Lower leg skin (tissue), 4 donors: ENCODE data around the gene ZSCAN21. TPM values are rescaled to one million over a fixed set of nuclear protein-coding genes. Genes with fewer than 3 reads are reported as not detected.

ENCODE experiments used
- DNase-seq, 2 donors: peaks; one replicate each; pipeline ENCODE4 v3.0.0-alpha.2; 2019; ENCODE audit warnings: low spot score in 2 of 2
- H3K4me3 ChIP-seq: fragments of 200-600 bp; sonication (generic); 2 replicates; pipeline ENCODE4 v1.5.1; 2017; ENCODE audit warnings: mild to moderate bottlenecking, low read depth; ENCODE audit not compliant: poor library complexity, severe bottlenecking
- CTCF ChIP-seq, 3 donors: fragments of 450-650 bp; IDR thresholded peaks; one replicate each; pipeline ENCODE4 v1.5.1; 2016; ENCODE audit warnings: antibody characterized with exemption in 3 of 3, mild to moderate bottlenecking in 3 of 3, moderate library complexity in 2 of 3
- POLR2A ChIP-seq, 2 donors: fragments of 450-650 bp; IDR thresholded peaks; one replicate each; pipeline ENCODE4 v1.6.1; 2016 to 2017; ENCODE audit warnings: antibody characterized with exemption in 2 of 2, mild to moderate bottlenecking in 1 of 2, moderate library complexity in 1 of 2
- WGBS, 2 donors: methylation state at CpG; one replicate each; pipeline ENCODE4 v1.1.5; 2018; 5-methylcytosine and 5-hydroxymethylcytosine counted together
- intact Hi-C: fragments of 100-400 bp; cut with DNase I; formaldehyde crosslinking; loops from one replicate; pipeline ENCODE4 v1.15.0; 2023; ENCODE audit warnings: low total_unique reads
- total RNA-seq, 4 donors: library from RNA; depleted of rRNA; stranded (reverse); fragments of >200 nt; gene quantifications; one replicate each; pipeline ENCODE4 v1.1.0, GENCODE V29; 2016

ZSCAN21 gene
- total RNA-seq, 4 donors from 2014 or later, result 13.2 to 25.5 (median 21.4) TPM

GRCh38 chr7:100057006-100057405 is 7.4 kb downstream of the ZSCAN21 start:
- DNase-seq, result no peak
- H3K4me3 ChIP-seq, result no peak overlapping the region
- intact Hi-C loops, result loop anchor here (10.0 kb wide), 1 partner anchor 62 kb away; no protein-coding TSS in a partner anchor
- 95 to 96% methylated on average over 10 of the region's 10 CpGs for WGBS, 2 donors
- TF ChIP-seq POLR2A (IDR thresholded peaks at IDR 0.05), result no peak
- no peak for TF ChIP-seq CTCF (IDR thresholded peaks at IDR 0.05)

DNA sequence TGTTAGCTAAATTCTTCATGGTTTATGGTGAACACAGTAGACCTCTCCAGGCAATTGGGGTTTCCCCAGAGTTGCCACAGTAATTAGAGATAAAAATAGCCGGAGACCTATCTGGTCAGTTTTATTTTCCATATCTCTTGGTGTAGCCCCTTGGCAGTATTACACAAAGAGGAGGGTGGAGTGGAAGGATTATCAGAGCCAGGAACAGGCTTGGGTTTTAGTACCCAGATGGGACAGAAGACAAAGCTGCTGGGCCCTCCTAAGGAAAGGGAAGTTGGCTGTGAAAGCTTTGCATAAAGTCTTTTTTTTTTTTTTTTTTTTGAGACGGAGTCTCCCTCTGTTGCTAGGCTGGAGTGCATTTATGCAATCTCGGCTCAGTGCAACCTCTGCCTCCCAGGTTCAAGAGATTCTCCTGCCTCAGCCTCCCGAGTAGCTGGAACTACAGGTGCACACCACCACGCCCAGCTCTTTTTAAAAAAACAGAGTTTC is 9.7 kb downstream of the ZSCAN21 start:
- 81 to 87% methylated on average over 5 of the region's 5 CpGs for WGBS, 2 donors
- no peak overlapping the region for H3K4me3 ChIP-seq
- DNase-seq, result no peak
- intact Hi-C loops, result loop anchor here (10.0 kb wide), 1 partner anchor 64 kb away; no protein-coding TSS in a partner anchor
- TF ChIP-seq POLR2A (IDR thresholded peaks at IDR 0.05) (no peak), CTCF (IDR thresholded peaks at IDR 0.05) (no peak)

DNA sequence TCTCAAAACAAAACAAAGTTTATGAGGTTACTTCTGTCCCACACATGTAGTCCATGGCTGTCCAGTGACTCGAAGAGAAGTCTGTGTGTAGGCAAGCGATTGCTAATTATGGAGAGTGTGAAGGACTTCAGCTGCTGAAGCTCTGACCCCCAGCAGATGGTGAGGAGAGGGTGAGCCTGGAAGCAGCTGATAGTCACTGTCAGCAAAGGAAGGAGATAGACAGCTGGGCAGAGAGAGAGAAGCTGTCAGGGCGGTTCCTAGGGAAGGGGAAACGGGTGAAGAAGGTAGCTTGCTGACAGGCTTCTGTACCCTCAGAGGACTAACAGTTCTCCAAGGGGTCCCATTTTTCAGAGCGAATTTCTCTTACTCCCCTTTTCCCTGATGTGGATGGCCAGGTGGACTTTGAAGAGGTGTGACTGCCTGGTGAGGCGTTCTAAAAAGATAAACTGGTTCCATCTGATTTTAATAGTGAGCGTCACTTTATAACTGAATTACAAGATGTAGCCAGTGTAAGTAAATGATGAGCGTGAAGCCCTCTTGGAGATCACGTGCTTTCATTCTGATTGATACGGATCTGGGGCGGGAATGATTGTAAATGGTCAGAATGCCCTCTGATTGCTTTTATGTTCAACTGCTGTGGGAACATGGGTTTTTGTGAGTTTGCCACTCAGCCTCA is 12.1 kb downstream of the ZSCAN21 start:
- TF ChIP-seq CTCF (IDR thresholded peaks at IDR 0.05), result no peak
- no peak for TF ChIP-seq POLR2A (IDR thresholded peaks at IDR 0.05)
- intact Hi-C loops, result no loop called here
- H3K4me3 ChIP-seq, result no peak overlapping the region
- DNase-seq, result no peak
- WGBS, 2 donors, result 94 to 95% methylated on average over 11 of the region's 11 CpGs

DNA sequence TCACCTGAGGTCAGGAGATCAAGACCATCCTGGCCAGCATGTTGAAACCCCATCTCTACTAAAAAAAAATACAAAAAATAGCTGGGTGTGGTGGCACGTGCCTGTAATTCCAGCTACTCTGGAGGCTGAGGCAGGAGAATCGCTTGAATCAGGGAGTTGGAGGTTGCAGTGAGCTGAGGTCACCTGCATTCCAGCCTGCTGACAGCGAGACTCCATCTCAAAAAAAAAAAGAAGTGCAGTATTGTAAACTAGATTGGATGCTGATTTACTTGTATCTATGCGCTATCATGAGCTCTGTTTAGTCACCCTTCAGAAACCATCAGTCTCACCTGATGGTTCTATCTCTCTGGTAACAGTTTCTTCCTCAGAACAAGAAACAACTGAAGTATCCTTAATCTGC is 13.8 kb downstream of the ZSCAN21 start:
- WGBS, 2 donors, result 92 to 95% methylated on average over 4 of the region's 4 CpGs
- TF ChIP-seq POLR2A (IDR thresholded peaks at IDR 0.05), result no peak
- TF ChIP-seq CTCF (IDR thresholded peaks at IDR 0.05), result no peak
- DNase-seq, result no peak
- intact Hi-C loops, result no loop called here
- H3K4me3 ChIP-seq, result no peak overlapping the region

GRCh38 chr7:100064162-100064561 is 14.6 kb downstream of the ZSCAN21 start:
- no peak for DNase-seq
- intact Hi-C loops, result no loop called here
- 97 to 98% methylated on average over 9 of the region's 9 CpGs for WGBS, 2 donors
- no peak for TF ChIP-seq CTCF (IDR thresholded peaks at IDR 0.05)
- H3K4me3 ChIP-seq, result no peak overlapping the region
